Measurements from ENCODE around the gene TBCCD1. TPM values are rescaled to one million over a fixed set of nuclear protein-coding genes. Genes with fewer than 3 reads are reported as not detected.

TBCCD1 gene
- total and polyA plus RNA-seq, 2 donors (not counting 1 experiment from before 2014, with no cell fraction given): 13.7 to 16.8 TPM

DNA sequence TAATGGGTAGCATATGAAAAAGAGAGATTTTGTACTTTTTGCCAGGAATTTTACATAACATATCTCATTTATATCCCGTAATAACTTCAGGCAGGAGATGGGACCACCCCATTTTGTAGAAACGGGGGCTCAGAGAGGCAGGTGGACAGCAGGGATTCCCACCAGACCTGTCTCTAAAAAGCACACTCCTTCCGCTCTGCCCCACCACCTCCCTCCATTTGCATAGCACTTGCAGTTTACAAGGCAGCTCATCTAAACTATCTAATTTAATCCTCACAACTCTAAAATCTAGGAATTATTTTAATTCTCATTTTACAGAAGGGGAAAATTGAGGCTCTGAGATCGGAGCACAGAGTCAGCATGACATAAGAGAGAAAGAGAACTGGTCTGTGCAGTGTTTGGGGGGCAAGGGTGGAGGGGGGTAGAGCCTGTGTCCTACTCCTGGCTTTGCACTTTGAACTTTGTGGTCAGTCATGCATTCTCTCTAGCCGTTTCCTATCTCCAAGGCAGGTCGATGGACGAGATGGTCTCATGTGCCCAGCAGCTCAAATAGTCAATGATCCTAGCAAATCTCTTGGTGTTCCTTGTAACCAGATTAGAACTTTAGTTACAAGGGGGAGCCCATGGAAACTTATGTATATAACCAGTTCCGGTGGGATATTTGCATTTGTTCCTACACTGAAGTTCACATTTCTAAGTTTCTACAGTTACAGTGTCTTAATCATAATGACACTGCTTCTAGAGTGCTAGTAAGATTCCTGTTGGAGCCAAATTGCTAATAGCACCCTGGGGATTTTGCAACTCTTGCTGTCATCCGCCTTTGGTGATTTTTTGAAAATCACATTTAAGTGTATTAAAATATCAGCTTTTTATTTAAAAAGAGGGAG is 41.5 kb downstream of the TBCCD1 start:
- H3K36me3 ChIP-seq (ENCODE audit: control insufficient read depth, insufficient read depth, low read length): no peaks in the 10 kb centered on the region
- no peak for DNase-seq (ENCODE audit: low read depth in 2 of 2)

DNA sequence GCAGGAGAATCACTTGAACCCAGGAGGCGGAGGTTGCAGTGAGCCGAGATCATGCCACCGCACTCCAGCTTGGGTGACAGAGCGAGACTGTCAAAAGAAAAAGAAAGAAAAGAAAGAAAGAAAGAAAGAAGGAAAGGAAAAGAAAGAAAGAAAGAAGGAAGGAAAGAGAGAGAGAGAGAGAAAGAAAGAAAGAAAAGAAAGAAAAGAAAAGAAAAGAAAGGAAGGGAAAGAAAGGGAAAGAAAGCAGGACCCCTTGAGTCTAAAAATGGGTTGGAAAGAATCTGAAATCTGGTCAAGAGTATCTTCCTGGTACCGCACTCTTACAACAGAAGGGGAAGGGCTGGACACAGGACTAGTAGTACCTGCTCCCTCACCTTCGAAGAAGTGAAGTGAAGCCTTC is 42.5 kb downstream of the TBCCD1 start:
- H3K4me3 ChIP-seq (replicated peaks in 1 of 4; ENCODE audit: control extremely low read depth in 1 of 4, insufficient read depth in 1 of 4, low read depth in 3 of 4, low read length in 4 of 4): no peak overlapping the region
- H4K20me1 ChIP-seq (ENCODE audit: control insufficient read depth, extremely low read depth, insufficient read depth, low read length): no peaks in the 10 kb centered on the region
- H3K36me3 ChIP-seq (ENCODE audit: control insufficient read depth, insufficient read depth, low read length): no peaks in the 10 kb centered on the region
- no peak overlapping the region for H3K9ac ChIP-seq (ENCODE audit: insufficient read depth, low read length)
- H3K4me1 ChIP-seq (ENCODE audit: control insufficient read depth, extremely low read depth, insufficient read depth, low read length): no peaks in the 10 kb centered on the region
- no peaks in the 10 kb centered on the region for H3K27me3 ChIP-seq (ENCODE audit: control insufficient read depth, insufficient read depth, low read length)
- H3K27ac ChIP-seq (ENCODE audit: insufficient read depth, low read length): no peak overlapping the region
- H3K79me2 ChIP-seq (ENCODE audit: control insufficient read depth, insufficient read depth, low read length): no peaks in the 10 kb centered on the region
- no peak overlapping the region for H2AFZ ChIP-seq (ENCODE audit: low read length)
- TF ChIP-seq, protein P1, sequence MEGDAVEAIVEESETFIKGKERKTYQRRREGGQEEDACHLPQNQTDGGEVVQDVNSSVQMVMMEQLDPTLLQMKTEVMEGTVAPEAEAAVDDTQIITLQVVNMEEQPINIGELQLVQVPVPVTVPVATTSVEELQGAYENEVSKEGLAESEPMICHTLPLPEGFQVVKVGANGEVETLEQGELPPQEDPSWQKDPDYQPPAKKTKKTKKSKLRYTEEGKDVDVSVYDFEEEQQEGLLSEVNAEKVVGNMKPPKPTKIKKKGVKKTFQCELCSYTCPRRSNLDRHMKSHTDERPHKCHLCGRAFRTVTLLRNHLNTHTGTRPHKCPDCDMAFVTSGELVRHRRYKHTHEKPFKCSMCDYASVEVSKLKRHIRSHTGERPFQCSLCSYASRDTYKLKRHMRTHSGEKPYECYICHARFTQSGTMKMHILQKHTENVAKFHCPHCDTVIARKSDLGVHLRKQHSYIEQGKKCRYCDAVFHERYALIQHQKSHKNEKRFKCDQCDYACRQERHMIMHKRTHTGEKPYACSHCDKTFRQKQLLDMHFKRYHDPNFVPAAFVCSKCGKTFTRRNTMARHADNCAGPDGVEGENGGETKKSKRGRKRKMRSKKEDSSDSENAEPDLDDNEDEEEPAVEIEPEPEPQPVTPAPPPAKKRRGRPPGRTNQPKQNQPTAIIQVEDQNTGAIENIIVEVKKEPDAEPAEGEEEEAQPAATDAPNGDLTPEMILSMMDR (conservative IDR thresholded peaks at IDR 0.05 in 1 of 2, IDR thresholded peaks at IDR 0.05 in 1 of 2; ENCODE audit: low read depth in 1 of 2, low read length in 2 of 2): no peak
- TF ChIP-seq EZH2 (IDR thresholded peaks at IDR 0.05; ENCODE audit: low read length, missing control alignments): no peak
- DNase-seq (ENCODE audit: low read depth in 2 of 2): no peak
- no peaks in the 10 kb centered on the region for H3K9me3 ChIP-seq (ENCODE audit: control insufficient read depth, insufficient read depth, low read depth, low read length)
- no peak overlapping the region for H3K4me2 ChIP-seq (ENCODE audit: extremely low read depth, insufficient read depth, low read length)

More for the DNA sequence above, 41.5 kb downstream of the TBCCD1 start:
- no peak overlapping the region for H3K9ac ChIP-seq (ENCODE audit: insufficient read depth, low read length)
- H4K20me1 ChIP-seq (ENCODE audit: control insufficient read depth, extremely low read depth, insufficient read depth, low read length): no peaks in the 10 kb centered on the region
- no peak overlapping the region for H3K4me2 ChIP-seq (ENCODE audit: extremely low read depth, insufficient read depth, low read length)
- H2AFZ ChIP-seq (ENCODE audit: low read length): no peak overlapping the region
- no peak overlapping the region for H3K27ac ChIP-seq (ENCODE audit: insufficient read depth, low read length)
- H3K4me3 ChIP-seq (replicated peaks in 1 of 4; ENCODE audit: control extremely low read depth in 1 of 4, insufficient read depth in 1 of 4, low read depth in 3 of 4, low read length in 4 of 4): no peak overlapping the region
- no peaks in the 10 kb centered on the region for H3K9me3 ChIP-seq (ENCODE audit: control insufficient read depth, insufficient read depth, low read depth, low read length)
- TF ChIP-seq EZH2 (IDR thresholded peaks at IDR 0.05; ENCODE audit: low read length, missing control alignments): no peak
- TF ChIP-seq, protein P1 (conservative IDR thresholded peaks at IDR 0.05 in 1 of 2, IDR thresholded peaks at IDR 0.05 in 1 of 2; ENCODE audit: low read depth in 1 of 2, low read length in 2 of 2): no peak
- H3K79me2 ChIP-seq (ENCODE audit: control insufficient read depth, insufficient read depth, low read length): no peaks in the 10 kb centered on the region
- H3K4me1 ChIP-seq (ENCODE audit: control insufficient read depth, extremely low read depth, insufficient read depth, low read length): no peaks in the 10 kb centered on the region
- H3K27me3 ChIP-seq (ENCODE audit: control insufficient read depth, insufficient read depth, low read length): no peaks in the 10 kb centered on the region

DNA sequence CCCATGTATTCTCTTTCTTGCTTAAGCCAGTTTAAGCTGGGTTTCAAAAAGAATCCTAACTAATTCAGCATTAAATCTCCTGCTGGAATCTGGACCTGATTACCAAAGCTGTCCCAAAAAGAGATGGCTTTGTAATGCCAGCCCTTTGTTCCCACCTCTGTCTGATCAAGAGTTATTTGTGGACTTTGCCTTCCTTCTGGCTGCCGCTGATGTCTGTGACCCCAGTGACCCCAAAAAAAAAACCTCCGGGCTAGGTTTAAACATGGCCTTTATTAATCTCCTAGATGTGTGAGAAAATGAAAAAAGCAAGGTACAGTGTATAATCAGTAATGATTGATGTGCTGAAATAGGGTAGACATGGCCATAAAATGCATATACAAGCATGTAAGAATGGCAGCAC is 43.7 kb downstream of the TBCCD1 start:
- no peak for TF ChIP-seq EZH2 (IDR thresholded peaks at IDR 0.05; ENCODE audit: low read length, missing control alignments)
- TF ChIP-seq, protein P1 (conservative IDR thresholded peaks at IDR 0.05 in 1 of 2, IDR thresholded peaks at IDR 0.05 in 1 of 2; ENCODE audit: low read depth in 1 of 2, low read length in 2 of 2): no peak
- H3K27me3 ChIP-seq (ENCODE audit: control insufficient read depth, insufficient read depth, low read length): no peaks in the 10 kb centered on the region
- DNase-seq (ENCODE audit: low read depth in 2 of 2): no peak

More for the DNA sequence above, 43.7 kb downstream of the TBCCD1 start:
- no peak overlapping the region for H2AFZ ChIP-seq (ENCODE audit: low read length)
- no peaks in the 10 kb centered on the region for H3K36me3 ChIP-seq (ENCODE audit: control insufficient read depth, insufficient read depth, low read length)
- H3K79me2 ChIP-seq (ENCODE audit: control insufficient read depth, insufficient read depth, low read length): no peaks in the 10 kb centered on the region
- no peak overlapping the region for H3K4me2 ChIP-seq (ENCODE audit: extremely low read depth, insufficient read depth, low read length)
- H3K27ac ChIP-seq (ENCODE audit: insufficient read depth, low read length): no peak overlapping the region
- no peak overlapping the region for H3K4me3 ChIP-seq (replicated peaks in 1 of 4; ENCODE audit: control extremely low read depth in 1 of 4, insufficient read depth in 1 of 4, low read depth in 3 of 4, low read length in 4 of 4)
- no peaks in the 10 kb centered on the region for H3K9me3 ChIP-seq (ENCODE audit: control insufficient read depth, insufficient read depth, low read depth, low read length)
- no peaks in the 10 kb centered on the region for H3K4me1 ChIP-seq (ENCODE audit: control insufficient read depth, extremely low read depth, insufficient read depth, low read length)
- H4K20me1 ChIP-seq (ENCODE audit: control insufficient read depth, extremely low read depth, insufficient read depth, low read length): no peaks in the 10 kb centered on the region
- H3K9ac ChIP-seq (ENCODE audit: insufficient read depth, low read length): no peak overlapping the region
